CD4-positive, CD25-positive, alpha-beta regulatory T cell (primary cell): ENCODE measurements around the gene SRL. TPM values are rescaled to one million over a fixed set of nuclear protein-coding genes. Genes with fewer than 3 reads are reported as not detected.

ENCODE experiments used
- ATAC-seq, 2 donors: fragments of 150-1000 bp; cut with Tn5 transposase; one replicate each; pipeline ENCODE4 v1.10.0; 2021; ENCODE audit warnings: low read depth in 2 of 2, moderate number of reproducible peaks in 2 of 2, moderate library complexity in 1 of 2
- DNase-seq, 3 donors: peaks; one replicate each; pipeline versions ENCODE4 v3.0.0 to v3.0.0-alpha.2; 2012 to 2022; ENCODE audit warnings: mixed read lengths in 1 of 3
- H3K27ac ChIP-seq: one replicate; pipeline ENCODE4 v1.7.0; 2013; ENCODE audit warnings: mild to moderate bottlenecking, low read length; ENCODE audit not compliant: insufficient read depth, poor library complexity, severe bottlenecking
- H3K27me3 ChIP-seq: one replicate; pipeline ENCODE4 v1.7.0; 2013; ENCODE audit warnings: low read length; ENCODE audit not compliant: control insufficient read depth, insufficient read depth
- H3K36me3 ChIP-seq: one replicate; pipeline ENCODE4 v1.7.0; 2013; ENCODE audit warnings: mild to moderate bottlenecking, low read length, moderate library complexity; ENCODE audit not compliant: control insufficient read depth, insufficient read depth
- H3K4me1 ChIP-seq: 2 replicates; pipeline ENCODE4 v1.7.0; 2013; ENCODE audit warnings: mild to moderate bottlenecking, low read length; ENCODE audit not compliant: insufficient read depth, control insufficient read depth, poor library complexity, severe bottlenecking
- H3K4me3 ChIP-seq: one replicate; pipeline ENCODE4 v1.7.0; 2013; ENCODE audit warnings: low read depth, mild to moderate bottlenecking, low read length, moderate library complexity
- H3K9me3 ChIP-seq, 2 experiments: 1 replicate in 1 of 2; 2 replicates in 1 of 2; pipeline ENCODE4 v1.7.0; 2013; ENCODE audit warnings: low read length in 2 of 2, mild to moderate bottlenecking in 1 of 2, moderate library complexity in 1 of 2; ENCODE audit not compliant: control insufficient read depth in 2 of 2
- H3K27ac Mint-ChIP-seq, 3 donors: one replicate each; pipeline ENCODE4 v1.8.0; 2020 to 2022; ENCODE audit warnings: mild to moderate bottlenecking in 3 of 3, mixed read lengths in 3 of 3, moderate library complexity in 2 of 3
- H3K27me3 Mint-ChIP-seq: one replicate; pipeline ENCODE4 v1.8.0; 2022; ENCODE audit warnings: mild to moderate bottlenecking, mixed read lengths
- H3K36me3 Mint-ChIP-seq: one replicate; pipeline ENCODE4 v1.8.0; 2020; ENCODE audit warnings: mixed read lengths
- H3K4me1 Mint-ChIP-seq, 4 donors: one replicate each; pipeline ENCODE4 v1.8.0; 2020 to 2022; ENCODE audit warnings: mixed read lengths in 4 of 4, mild to moderate bottlenecking in 1 of 4
- H3K4me3 Mint-ChIP-seq, 4 donors: one replicate each; pipeline ENCODE4 v1.8.0; 2020 to 2022; ENCODE audit warnings: mild to moderate bottlenecking in 4 of 4, mixed read lengths in 4 of 4, moderate library complexity in 3 of 4
- H3K9me3 Mint-ChIP-seq, 7 donors: one replicate each; pipeline ENCODE4 v1.8.0; 2020 to 2022; ENCODE audit warnings: mixed read lengths in 7 of 7, mild to moderate bottlenecking in 3 of 7, moderate library complexity in 2 of 7
- polyA plus RNA-seq, 4 donors: library from polyadenylated mRNA; unstranded; fragments of 300-500 nt; fragmentation: Illumina TruSeq; gene quantifications; one replicate each; pipeline ENCODE4 v1.2.3, GENCODE V29; 2021
- total RNA-seq: library from RNA; stranded (reverse); gene quantifications from one replicate; pipeline ENCODE4 v1.2.3, GENCODE V29; 2022

The SRL gene
- total and polyA plus RNA-seq, 5 donors from 2014 or later, result not detected

- H3K27me3 Mint-ChIP-seq, result peaks cover 16% of the 10 kb centered on the region
- Histone ChIP-seq H3K27me3 (peaks cover 2% of the 10 kb centered on the region), H3K4me3 (no peak overlapping the region), H3K27ac (no peak overlapping the region), H3K36me3 (no peaks in the 10 kb centered on the region), H3K9me3 (no peaks in the 10 kb centered on the region), H3K4me1 (no peaks in the 10 kb centered on the region)
- peaks cover 0 to 6% (median 0%) of the 10 kb centered on the region in 7 donors for H3K9me3 Mint-ChIP-seq
- no peak overlapping the region for H3K27ac Mint-ChIP-seq
- H3K36me3 Mint-ChIP-seq, result no peaks in the 10 kb centered on the region
- no peaks in the 10 kb centered on the region for H3K4me1 Mint-ChIP-seq
- no peak overlapping the region for H3K4me3 Mint-ChIP-seq
- DNase-seq, result no peak
- no peak for ATAC-seq
These were observed 9.1 kb downstream of the SRL start for GRCh38 chr16:4232541-4233386.

GRCh38 chr16:4231886-4232285 lies 10.0 kb downstream of the SRL start:
- Histone ChIP-seq H3K4me3 (no peak overlapping the region), H3K36me3 (no peaks in the 10 kb centered on the region), H3K27me3 (peaks cover 2% of the 10 kb centered on the region), H3K27ac (no peak overlapping the region), H3K4me1 (no peaks in the 10 kb centered on the region), H3K9me3 (no peaks in the 10 kb centered on the region)
- H3K9me3 Mint-ChIP-seq, result peaks cover 0 to 4% (median 0%) of the 10 kb centered on the region in 7 donors
- H3K36me3 Mint-ChIP-seq, result no peaks in the 10 kb centered on the region
- ATAC-seq (no peak), DNase-seq (no peak)
- peaks cover 11% of the 10 kb centered on the region for H3K27me3 Mint-ChIP-seq
- no peak overlapping the region for H3K27ac Mint-ChIP-seq
- H3K4me1 Mint-ChIP-seq, result no peaks in the 10 kb centered on the region
- no peak overlapping the region for H3K4me3 Mint-ChIP-seq

DNA sequence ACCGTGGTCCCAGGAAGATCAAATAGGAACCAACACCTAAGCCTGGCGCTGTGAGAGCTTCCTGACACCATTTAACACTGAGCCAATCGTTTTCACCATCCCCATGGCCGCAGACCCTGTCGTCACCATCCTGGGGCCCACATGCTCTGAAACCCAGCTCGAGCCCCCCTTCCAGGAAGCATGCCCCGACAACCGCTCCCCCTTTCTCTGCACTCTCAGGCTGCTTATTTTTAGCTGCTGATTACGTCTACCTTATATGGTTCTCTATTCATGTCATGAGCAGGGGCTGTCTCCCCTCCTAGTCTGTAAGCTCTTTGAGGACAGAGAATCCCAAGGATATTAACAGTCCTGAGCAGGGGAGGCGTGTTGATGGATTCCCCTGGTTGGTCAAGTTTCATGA lies 10.5 kb downstream of the SRL start:
- Histone ChIP-seq H3K27me3 (peaks cover 2% of the 10 kb centered on the region), H3K9me3 (no peaks in the 10 kb centered on the region), H3K36me3 (no peaks in the 10 kb centered on the region), H3K27ac (no peak overlapping the region), H3K4me3 (no peak overlapping the region), H3K4me1 (no peaks in the 10 kb centered on the region)
- no peaks in the 10 kb centered on the region for H3K4me1 Mint-ChIP-seq
- H3K9me3 Mint-ChIP-seq, result peaks cover 0 to 3% (median 0%) of the 10 kb centered on the region in 7 donors
- DNase-seq (no peak), ATAC-seq (no peak)
- peaks cover 9% of the 10 kb centered on the region for H3K27me3 Mint-ChIP-seq
- no peak overlapping the region for H3K4me3 Mint-ChIP-seq
- H3K36me3 Mint-ChIP-seq, result no peaks in the 10 kb centered on the region
- no peak overlapping the region for H3K27ac Mint-ChIP-seq

DNA sequence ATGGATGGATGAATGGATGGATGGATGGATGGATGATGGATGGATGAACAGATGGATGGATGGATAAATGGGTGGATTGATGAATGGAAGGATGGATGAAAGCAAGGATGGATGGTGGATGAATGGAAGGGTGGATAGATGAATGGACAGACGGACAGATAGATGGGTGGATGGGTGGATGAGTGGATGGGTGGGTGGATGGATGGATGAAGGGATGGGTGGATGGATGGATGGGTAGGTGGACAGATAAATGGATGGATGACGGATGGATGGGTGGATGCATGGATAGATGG lies 14.9 kb downstream of the SRL start:
- peaks cover 5% of the 10 kb centered on the region for H3K27me3 Mint-ChIP-seq
- H3K36me3 ChIP-seq, result no peaks in the 10 kb centered on the region
- H3K4me3 Mint-ChIP-seq, result no peak overlapping the region
- no peaks in the 10 kb centered on the region for H3K36me3 Mint-ChIP-seq
- no peaks in the 10 kb centered on the region for H3K9me3 Mint-ChIP-seq
- H3K4me1 Mint-ChIP-seq, result no peaks in the 10 kb centered on the region
- ATAC-seq (no peak), DNase-seq (no peak)
- H3K27ac ChIP-seq, result no peak overlapping the region
- H3K9me3 ChIP-seq, result no peaks in the 10 kb centered on the region
- no peaks in the 10 kb centered on the region for H3K4me1 ChIP-seq
- H3K27me3 ChIP-seq, result no peaks in the 10 kb centered on the region
- no peak overlapping the region for H3K4me3 ChIP-seq
- no peak overlapping the region for H3K27ac Mint-ChIP-seq

DNA sequence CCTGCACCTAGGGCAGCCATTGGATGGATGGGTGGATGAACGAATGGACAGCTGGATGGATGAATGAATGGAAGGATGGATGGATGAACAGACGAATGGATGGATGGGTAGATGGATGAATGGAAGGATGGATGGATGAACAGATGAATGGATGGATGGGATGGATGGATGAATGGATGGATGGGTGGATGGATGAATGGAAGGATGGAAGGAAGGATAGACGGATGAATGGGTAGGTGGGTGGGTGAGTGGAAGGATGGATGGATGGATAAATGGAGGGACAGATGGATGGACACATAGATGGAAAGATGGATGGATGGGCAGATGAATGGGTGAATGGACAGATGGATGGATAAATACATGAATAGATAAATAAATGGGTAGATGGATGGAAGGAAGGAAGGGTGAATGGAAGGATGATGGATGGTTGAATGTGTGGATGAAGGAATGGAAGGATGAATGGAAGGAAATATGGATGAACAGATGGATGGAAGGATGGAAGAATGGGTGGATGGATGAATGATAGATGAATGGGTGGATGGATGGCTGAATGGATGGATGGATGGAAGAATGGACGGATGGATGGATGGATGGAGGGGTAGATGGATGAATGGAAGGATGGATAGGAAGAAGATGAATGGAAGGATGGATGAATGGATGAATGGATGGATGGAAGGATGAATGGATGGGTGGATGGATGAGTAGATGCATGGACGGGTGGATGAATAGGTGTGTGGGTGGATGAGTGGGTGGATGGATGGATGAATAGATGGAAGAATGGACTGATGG lies 15.4 kb downstream of the SRL start:
- Mint-ChIP-seq H3K4me1 (no peaks in the 10 kb centered on the region), H3K27ac (no peak overlapping the region), H3K27me3 (peaks cover 5% of the 10 kb centered on the region), H3K9me3 (no peaks in the 10 kb centered on the region), H3K4me3 (no peak overlapping the region), H3K36me3 (no peaks in the 10 kb centered on the region)
- H3K4me1 ChIP-seq, result no peaks in the 10 kb centered on the region
- H3K36me3 ChIP-seq, result no peaks in the 10 kb centered on the region
- no peak overlapping the region for H3K27ac ChIP-seq
- no peaks in the 10 kb centered on the region for H3K27me3 ChIP-seq
- H3K4me3 ChIP-seq, result no peak overlapping the region
- no peaks in the 10 kb centered on the region for H3K9me3 ChIP-seq
- DNase-seq (no peak), ATAC-seq (no peak)

DNA sequence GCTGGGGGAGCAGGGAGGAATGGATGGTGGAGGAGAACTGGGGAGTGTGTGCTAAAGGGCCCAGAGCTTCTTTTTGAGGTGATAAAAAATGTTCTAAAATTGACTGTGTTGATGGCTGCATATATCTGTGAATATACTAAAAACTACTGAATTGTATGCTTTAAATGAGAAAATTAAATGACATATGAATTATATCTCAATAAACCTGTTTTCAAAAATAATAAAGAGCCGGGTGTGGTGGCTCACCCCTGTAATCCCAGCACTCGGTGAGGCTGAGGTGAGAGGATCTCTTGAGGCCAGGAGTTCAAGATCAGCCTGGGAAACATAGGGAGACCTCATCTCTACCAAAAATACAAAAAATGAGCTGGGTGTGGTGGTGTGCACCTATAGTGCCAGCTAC lies 16.8 kb downstream of the SRL start:
- H3K27ac Mint-ChIP-seq, result peak overlapping the region in 1 of 3 donors; percentile 26
- Histone ChIP-seq H3K27me3 (no peaks in the 10 kb centered on the region), H3K27ac (no peak overlapping the region), H3K9me3 (no peaks in the 10 kb centered on the region), H3K4me1 (no peaks in the 10 kb centered on the region), H3K4me3 (no peak overlapping the region), H3K36me3 (no peaks in the 10 kb centered on the region)
- no peaks in the 10 kb centered on the region for H3K36me3 Mint-ChIP-seq
- H3K27me3 Mint-ChIP-seq, result peaks cover 10% of the 10 kb centered on the region
- no peak for DNase-seq
- H3K4me1 Mint-ChIP-seq, result no peaks in the 10 kb centered on the region
- no peaks in the 10 kb centered on the region for H3K9me3 Mint-ChIP-seq
- no peak for ATAC-seq
- no peak overlapping the region for H3K4me3 Mint-ChIP-seq

- Histone ChIP-seq H3K27ac (no peak overlapping the region), H3K4me1 (no peaks in the 10 kb centered on the region), H3K9me3 (no peaks in the 10 kb centered on the region), H3K27me3 (no peaks in the 10 kb centered on the region), H3K4me3 (no peak overlapping the region), H3K36me3 (no peaks in the 10 kb centered on the region)
- DNase-seq (no peak), ATAC-seq (no peak)
- no peak overlapping the region for H3K4me3 Mint-ChIP-seq
- H3K36me3 Mint-ChIP-seq, result no peaks in the 10 kb centered on the region
- H3K27ac Mint-ChIP-seq, result no peak overlapping the region
- H3K27me3 Mint-ChIP-seq, result peaks cover 16% of the 10 kb centered on the region
- no peaks in the 10 kb centered on the region for H3K9me3 Mint-ChIP-seq
- no peaks in the 10 kb centered on the region for H3K4me1 Mint-ChIP-seq
These were observed 21.5 kb downstream of the SRL start for GRCh38 chr16:4220358-4220757.

- Mint-ChIP-seq H3K4me1 (no peaks in the 10 kb centered on the region), H3K4me3 (no peak overlapping the region), H3K27ac (no peak overlapping the region), H3K9me3 (no peaks in the 10 kb centered on the region), H3K27me3 (peaks cover 15% of the 10 kb centered on the region), H3K36me3 (no peaks in the 10 kb centered on the region)
- DNase-seq (no peak), ATAC-seq (no peak)
- no peaks in the 10 kb centered on the region for H3K36me3 ChIP-seq
- H3K27me3 ChIP-seq, result peaks cover 4% of the 10 kb centered on the region
- H3K4me1 ChIP-seq, result no peaks in the 10 kb centered on the region
- no peak overlapping the region for H3K4me3 ChIP-seq
- H3K27ac ChIP-seq, result no peak overlapping the region
- H3K9me3 ChIP-seq, result no peaks in the 10 kb centered on the region
These were observed 23.7 kb downstream of the SRL start for GRCh38 chr16:4218202-4218601.
